ENCODE results near the gene ASXL1. TPM values are rescaled to one million over a fixed set of nuclear protein-coding genes. Genes with fewer than 3 reads are reported as not detected.

The ASXL1 gene
- polyA plus RNA-seq, 1 experiment: 40.8 TPM

- H3K27me3 ChIP-seq (ENCODE audit: control insufficient read depth, insufficient read depth, low read length): no peaks in the 10 kb centered on the region
- ChIA-PET CTCF (interaction anchor here (1.0 kb wide), 1 partner anchor 130 kb away, joined by 3 read pairs; no protein-coding TSS in a partner anchor), POLR2A (no interaction called here)
- H3K36me3 ChIP-seq (ENCODE audit: control insufficient read depth, insufficient read depth, low read length): peaks cover 21% of the 10 kb centered on the region
- DNase-seq (ENCODE audit: low read depth): no peak
- no peak for TF ChIP-seq CTCF (IDR thresholded peaks at IDR 0.05; ENCODE audit: insufficient read depth, low read depth, low read length)
- no peak overlapping the region for H3K4me3 ChIP-seq (ENCODE audit: low read depth, low read length)
Observed at GRCh38 chr20:32472581-32473207, 114.6 kb downstream of the ASXL1 start.

GRCh38 chr20:32473231-32474008 is 115.3 kb downstream of the ASXL1 start:
- ChIA-PET POLR2A (no interaction called here), CTCF (interaction anchor here (1.0 kb wide), 1 partner anchor 131 kb away, joined by 3 read pairs; no protein-coding TSS in a partner anchor)
- no peak for DNase-seq (ENCODE audit: low read depth)
- Histone ChIP-seq H3K36me3 (ENCODE audit: control insufficient read depth, insufficient read depth, low read length) (peaks cover 21% of the 10 kb centered on the region), H3K27me3 (ENCODE audit: control insufficient read depth, insufficient read depth, low read length) (no peaks in the 10 kb centered on the region), H3K4me3 (ENCODE audit: low read depth, low read length) (no peak overlapping the region)
- TF ChIP-seq CTCF (IDR thresholded peaks at IDR 0.05; ENCODE audit: insufficient read depth, low read depth, low read length): no peak

GRCh38 chr20:32474009-32474716 is 116.0 kb downstream of the ASXL1 start:
- H3K36me3 ChIP-seq (ENCODE audit: control insufficient read depth, insufficient read depth, low read length): peaks cover 20% of the 10 kb centered on the region
- no peak for DNase-seq (ENCODE audit: low read depth)
- TF ChIP-seq CTCF (IDR thresholded peaks at IDR 0.05; ENCODE audit: insufficient read depth, low read depth, low read length): no peak
- H3K27me3 ChIP-seq (ENCODE audit: control insufficient read depth, insufficient read depth, low read length): no peaks in the 10 kb centered on the region
- H3K4me3 ChIP-seq (ENCODE audit: low read depth, low read length): peak overlapping the region; percentile 33; the same call in 1 of the 2 replicates
- ChIA-PET POLR2A (no interaction called here), CTCF (interaction anchor here (1.7 to 2.4 kb wide), 4 partner anchors 11 to 178 kb away, joined by 4 to 12 read pairs (median 6); no protein-coding TSS in a partner anchor)

GRCh38 chr20:32474717-32474966 is 116.5 kb downstream of the ASXL1 start:
- Histone ChIP-seq H3K4me3 (ENCODE audit: low read depth, low read length) (peak overlapping the region; percentile 33), H3K36me3 (ENCODE audit: control insufficient read depth, insufficient read depth, low read length) (peaks cover 20% of the 10 kb centered on the region), H3K27me3 (ENCODE audit: control insufficient read depth, insufficient read depth, low read length) (no peaks in the 10 kb centered on the region)
- no peak for DNase-seq (ENCODE audit: low read depth)
- POLR2A ChIA-PET: interaction anchor here (0.7 kb wide), 1 partner anchor 31 kb away, joined by 4 read pairs; no protein-coding TSS in a partner anchor
- CTCF ChIA-PET: interaction anchor here (1.0 to 2.4 kb wide), 5 partner anchors 11 to 178 kb away, joined by 3 to 12 read pairs (median 6); no protein-coding TSS in a partner anchor
- TF ChIP-seq CTCF (IDR thresholded peaks at IDR 0.05; ENCODE audit: insufficient read depth, low read depth, low read length): no peak
